GM12891 (cell line): Measurements from ENCODE around the gene RIPOR3.

Experiments used
- POLR2A ChIP-seq: IDR thresholded peaks from 2 replicates; pipeline ENCODE4 v1.6.1; 2011; ENCODE audit warnings: low read depth, low read length, control low read depth
- POLR2AphosphoS5 ChIP-seq: IDR thresholded peaks from 2 replicates; pipeline ENCODE4 v1.6.1; 2011; ENCODE audit warnings: low read depth, low read length, control low read depth
- TAF1 ChIP-seq: IDR thresholded peaks from 2 replicates; pipeline ENCODE4 v1.6.1; 2011; ENCODE audit warnings: low read depth, low read length, control low read depth

- TF ChIP-seq POLR2AphosphoS5 (no peak; the same call in 1 of the 2 replicates), POLR2A (no peak), TAF1 (no peak)
Measured at GRCh38 chr20:50593005-50593335, 98.4 kb downstream of the RIPOR3 start.
